NCI-H748 treated with DMSO at 0.1 percent for 48 hours (cell line): Measurements from ENCODE around the gene FYCO1.

Experiments used
- DNase-seq: peaks from one replicate; lab custom pipeline; 2025; lab: John Stamatoyannopoulos, UW

FYCO1 gene

DNA sequence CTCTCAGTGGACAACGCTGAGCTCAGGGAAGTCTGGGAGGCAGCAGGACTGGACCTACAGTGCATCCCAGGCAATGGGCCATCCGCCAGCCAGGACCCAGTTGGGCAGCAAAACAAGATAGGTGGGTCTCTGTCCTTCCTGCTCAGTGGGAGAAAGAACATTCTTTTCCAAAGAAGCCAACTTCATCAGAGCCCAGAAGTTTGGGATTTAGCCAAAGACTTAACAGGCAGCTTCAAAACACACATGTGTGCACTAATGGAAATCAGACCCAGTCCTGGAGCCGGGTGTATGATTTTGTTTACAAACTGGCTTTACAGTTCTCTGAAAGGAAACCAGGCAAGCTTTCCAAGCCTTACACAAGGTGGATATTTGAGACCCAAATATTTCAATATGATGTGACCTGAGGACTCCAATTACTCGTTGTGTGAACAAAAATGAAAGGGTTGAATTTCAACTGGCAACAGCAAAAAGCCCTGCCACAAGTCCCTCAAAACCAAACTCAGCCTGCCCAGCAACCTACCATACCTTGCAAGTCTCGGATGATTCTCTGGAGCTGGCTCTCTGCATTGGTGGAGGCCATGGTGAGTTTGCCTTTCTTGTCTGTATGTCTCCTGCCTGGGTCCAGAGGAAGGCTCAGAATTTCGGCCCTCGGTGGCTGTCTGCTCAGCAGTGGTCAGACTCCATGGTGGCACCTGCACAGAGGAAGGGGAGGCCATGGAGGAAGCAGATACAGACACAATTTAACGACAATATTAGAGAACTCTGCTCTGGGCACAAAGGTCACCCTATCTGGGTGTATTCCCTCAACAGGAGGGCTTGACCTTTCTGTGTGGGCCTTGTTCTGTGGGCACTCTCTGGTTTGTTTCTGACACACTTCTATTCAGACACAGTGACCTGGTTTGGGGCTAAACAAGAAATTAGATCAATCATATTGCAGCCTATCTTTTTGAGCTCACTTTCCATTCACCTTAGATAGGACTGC is 11.0 kb downstream of the FYCO1 start:
- DNase-seq, result no peak

DNA sequence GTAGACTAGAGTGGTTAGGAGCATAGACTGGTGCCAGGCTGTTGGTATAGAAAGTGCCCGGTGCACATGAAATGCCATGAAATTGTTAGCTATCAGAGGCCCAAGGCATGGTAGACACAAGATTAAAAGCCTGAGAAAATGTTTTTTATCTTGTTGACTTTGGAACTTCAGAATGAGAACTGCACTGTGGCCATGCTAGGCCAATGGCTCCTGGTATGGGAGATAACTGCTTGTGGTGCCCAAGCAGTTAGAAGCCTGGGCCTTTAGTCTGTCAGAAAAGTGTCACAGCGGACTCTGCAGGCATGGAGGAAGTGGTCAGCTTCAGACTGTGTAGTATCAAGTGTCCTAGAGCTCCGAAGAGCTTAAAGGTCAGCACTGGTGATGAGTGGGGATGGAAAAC is 11.9 kb downstream of the FYCO1 start:
- DNase-seq, result no peak

DNA sequence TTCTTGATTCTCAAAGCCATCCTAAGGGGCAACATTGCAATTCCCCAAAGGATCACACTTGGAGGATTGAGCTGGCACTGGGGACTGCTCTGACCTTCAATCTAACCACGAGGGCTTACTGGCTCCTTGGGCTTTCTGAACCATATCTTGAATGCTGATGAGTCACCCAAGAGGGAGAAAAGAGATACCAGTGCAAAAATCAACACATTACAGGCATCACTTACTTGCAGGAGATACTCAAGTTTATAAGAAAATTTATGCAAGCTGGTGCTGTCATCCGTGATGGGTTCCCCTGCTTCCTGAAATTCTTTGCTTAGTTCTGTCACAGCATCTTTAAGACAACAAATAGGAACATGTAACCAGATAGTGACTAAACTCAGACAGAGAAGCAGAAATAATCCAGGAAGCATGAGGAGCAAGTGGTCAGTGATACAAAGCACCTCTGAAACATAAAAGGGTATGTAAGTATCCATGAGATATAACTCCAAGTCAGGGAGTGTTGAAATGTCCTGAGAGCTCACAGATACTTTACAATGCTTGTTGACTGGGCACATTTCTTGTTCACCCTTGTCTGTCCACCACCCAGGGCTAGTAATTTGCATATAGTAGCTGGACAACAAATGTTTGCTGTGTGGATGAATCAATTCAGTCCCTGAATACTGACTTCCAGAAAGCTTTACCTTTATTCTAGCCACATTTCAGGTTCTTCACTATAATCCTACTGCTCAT is 14.1 kb downstream of the FYCO1 start:
- no peak for DNase-seq

DNA sequence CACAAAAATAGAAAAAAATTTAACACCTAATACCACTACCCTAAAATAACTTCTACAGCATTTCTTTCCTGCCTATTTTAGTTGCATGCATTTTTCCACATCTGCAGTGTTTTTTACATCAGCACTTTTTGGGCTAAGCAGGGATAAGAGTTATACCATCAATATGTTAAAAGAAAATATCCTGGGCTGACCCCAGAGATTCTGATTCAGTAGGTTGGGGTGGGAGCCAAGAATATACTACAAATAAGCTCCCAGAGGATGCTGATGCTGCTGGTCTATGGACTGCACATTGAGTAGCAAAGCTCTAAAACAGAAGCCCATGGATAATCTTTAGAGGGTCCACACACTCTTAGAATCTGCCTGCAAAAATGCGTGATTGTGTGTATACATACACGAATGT is 14.8 kb downstream of the FYCO1 start:
- no peak for DNase-seq

DNA sequence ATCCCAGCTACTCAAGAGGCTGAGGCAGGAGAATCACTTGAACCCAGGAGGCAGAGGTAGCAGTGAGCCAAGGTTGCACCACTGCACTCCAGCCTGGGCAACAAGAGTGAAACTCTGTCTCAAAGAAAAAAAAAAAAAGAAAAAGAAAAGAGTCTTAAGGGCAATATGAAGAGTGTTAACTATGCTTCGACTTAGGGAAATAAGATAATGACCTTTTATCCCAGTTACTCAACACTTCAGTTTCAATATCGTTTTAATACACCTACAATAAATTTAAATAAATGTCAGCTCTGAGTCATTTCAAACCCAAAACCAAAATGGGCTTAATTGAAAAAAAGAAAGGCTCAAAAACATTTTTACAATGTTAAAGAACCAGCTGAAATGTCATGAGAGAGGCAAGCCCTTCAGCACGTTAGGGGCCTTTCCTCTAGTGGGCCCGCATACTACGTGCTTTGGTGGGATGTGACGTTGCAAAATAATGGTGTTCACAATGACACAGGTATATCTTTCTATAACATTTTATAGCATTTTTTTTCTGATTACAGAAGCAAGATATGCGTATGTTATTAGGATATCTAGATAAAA is 15.3 kb downstream of the FYCO1 start:
- no peak for DNase-seq

DNA sequence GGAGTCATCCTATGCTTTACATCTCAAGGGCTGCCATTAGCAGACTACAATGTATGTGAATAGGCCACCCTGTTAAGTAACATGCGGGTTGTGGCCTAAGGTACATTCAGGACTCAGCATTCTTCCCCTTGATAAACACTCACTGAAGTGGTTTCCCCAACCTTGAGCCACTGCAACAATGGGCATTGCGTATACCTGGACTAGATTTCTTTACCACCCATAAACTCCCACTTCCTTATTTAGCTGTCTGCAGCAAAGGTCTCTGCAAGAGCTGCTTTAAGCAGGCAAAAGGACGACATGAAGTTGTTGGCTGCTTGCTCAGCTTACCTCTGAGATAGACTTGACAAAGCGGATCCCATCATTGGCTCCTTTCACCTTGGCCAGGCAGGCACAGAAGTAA is 16.2 kb downstream of the FYCO1 start:
- DNase-seq, result no peak

DNA sequence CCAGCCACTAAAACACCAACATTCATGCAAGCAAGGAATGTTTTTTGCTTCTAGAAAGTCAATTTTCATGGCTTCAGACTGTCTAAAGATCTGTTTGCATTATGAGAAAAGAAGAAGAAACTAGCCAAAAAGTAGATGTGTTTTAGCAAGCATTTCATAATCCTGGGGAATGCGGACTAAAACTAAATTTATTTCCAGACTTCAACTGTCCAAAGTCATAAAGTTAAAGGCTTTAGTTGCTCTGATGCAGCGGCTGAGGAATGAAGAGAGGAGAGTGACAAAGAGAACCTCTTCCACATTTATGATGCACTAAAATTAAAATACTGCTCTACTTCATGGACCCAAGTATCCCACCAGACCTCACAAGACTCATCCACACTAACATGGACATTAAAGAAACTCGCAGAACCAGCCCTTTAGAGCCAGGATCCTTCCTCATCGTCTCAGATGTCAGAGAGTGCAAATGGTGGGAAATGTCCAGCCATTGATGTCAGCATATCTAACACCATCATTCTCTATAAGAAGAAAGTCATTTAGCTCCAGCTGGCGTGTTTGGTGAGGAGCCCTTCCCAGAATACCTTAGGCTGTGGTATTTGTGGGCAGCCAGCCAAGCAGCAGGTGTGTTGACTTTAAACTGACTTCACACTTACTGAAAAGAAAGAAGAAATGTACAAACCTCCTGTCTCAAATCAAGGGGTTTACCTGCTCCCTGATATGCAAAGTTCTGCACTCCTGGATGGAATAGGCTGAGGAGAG is 17.4 kb downstream of the FYCO1 start:
- no peak for DNase-seq

DNA sequence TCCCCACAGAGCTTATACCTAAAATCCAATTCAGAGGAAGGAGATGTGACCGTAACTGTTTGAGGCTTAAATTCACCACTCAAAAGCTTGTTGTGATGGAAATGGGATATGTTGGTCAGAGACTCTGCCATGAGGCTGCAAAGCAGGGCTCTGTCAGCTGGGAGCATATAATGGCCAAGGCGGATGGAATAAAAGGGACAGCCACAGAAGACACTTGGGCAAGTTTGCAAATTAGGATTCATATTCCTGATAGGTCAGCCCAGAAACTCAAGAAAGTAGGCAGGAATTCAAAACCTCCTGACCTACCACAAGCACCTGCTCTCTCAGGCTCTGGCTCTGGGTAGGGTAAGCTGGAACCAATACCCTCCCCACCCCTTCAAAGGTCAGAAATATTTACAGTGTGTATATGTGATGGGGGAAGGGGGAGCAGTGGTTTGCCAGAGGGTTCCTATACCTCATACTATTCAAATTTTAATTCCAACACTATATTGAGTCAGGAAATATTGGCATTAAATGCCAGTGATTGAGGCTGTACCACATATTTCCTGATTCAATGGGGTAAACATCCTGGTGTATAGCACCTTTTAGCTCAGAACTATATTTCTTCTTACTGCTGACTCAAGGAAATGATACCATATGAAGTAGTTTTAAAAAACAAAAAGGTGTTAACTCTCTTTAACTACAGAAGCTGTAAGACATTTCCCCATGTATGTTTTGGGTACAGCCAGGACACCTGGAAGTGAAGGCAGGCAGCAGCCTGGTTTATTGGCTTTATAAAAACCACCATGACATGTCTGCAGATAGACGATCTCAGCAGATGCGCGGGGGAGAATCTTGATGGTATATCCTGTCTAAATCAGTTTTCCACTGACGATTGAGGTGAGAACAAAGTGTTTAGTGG is 19.2 kb downstream of the FYCO1 start:
- no peak for DNase-seq

DNA sequence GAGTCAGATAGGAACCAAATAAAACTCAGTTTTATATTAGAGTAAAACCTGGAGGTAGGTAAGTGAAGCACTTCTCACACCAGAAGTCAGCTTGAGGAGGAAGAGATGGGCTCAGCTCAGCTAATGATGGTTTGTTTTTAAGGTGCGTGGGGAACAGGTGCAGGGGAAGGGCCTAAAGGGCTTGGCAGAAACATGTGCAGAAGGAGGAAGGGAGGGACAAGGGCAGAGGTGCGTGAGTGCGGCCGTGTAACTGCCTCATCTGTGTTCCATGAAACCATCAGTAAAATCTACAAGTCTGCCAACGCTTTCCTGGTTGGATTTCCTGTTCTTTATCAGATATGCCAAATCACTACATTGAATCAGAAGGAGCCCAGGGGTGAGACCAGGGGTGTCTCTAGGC is 19.9 kb downstream of the FYCO1 start:
- no peak for DNase-seq

DNA sequence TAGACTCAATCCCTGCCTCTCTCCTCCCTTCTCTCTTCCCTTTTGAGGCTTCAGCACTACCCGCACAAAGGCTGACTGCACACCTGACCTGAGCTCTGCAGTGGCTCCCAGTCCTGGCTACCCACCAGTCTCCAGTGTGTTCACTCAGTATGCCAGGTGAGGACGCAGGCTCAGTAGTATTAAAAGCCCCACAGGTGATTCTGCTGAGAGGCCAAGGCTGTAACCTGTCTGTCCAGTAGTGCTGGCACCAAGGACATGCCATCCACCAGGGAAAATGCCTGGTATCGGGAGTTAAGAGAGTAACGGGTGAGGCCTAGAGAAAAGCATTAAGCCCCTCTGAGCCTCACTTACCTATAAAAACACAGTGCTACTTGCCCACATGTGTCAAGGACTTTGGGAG is 20.9 kb downstream of the FYCO1 start:
- no peak for DNase-seq

DNA sequence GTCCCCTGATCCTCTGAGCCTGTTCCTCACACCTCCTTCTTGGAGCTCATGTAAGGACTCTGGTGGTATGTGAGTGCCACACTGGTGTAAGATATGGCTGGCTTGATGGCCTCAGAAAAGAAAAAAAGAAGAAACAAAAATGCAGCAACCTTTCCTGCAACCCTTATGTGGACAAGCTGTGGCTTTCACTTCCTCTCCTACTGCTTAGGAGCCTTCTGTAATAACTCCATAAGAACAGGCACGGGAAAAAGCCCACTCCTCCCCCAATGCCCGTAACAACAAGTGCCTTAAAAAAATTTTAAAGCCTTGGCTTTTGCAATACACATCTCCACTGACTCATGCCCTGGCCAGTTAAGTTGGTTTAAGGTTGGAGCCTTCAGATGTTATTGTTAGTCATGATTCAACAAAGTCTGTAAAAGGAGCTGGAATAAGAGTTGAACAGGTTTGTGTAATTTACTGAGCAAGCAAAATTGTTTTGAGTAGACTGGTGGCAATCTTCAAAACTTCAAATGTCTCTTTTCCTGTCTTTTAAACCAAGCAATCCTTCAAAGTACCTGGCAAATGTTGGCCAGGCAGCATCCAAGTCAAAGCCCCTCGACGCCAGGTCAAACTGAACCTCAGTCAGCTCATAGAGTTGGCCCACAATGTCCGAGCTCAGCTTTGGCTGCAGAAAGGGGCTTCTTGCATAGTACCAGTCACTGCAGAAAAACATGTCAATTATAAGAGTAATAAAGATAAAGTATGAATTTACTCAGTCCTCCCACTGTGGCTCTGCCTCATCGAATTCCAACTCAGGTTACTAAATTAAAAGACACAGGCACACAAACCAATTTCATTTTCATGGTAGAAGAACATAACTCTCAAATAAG is 22.9 kb downstream of the FYCO1 start:
- DNase-seq, result no peak

DNA sequence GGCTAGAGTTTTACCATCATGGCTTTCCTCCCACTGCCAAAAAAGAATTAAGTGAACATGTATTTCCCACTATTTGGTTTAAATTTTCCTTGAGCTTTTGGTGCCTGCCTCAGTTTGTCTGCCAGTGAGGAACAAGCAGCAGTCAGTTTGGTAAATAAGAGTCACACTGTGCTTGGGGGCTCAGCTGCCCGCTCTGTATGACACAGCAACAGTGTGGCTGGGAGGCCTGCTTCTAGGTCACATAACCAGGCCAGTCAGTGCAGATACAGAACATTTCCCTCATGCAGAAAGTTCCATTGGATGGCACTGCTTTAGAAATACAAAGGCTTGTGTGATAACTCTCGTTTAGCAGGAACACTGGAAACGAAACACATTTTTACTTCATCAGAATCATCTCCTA is 25.7 kb downstream of the FYCO1 start:
- DNase-seq, result no peak

DNA sequence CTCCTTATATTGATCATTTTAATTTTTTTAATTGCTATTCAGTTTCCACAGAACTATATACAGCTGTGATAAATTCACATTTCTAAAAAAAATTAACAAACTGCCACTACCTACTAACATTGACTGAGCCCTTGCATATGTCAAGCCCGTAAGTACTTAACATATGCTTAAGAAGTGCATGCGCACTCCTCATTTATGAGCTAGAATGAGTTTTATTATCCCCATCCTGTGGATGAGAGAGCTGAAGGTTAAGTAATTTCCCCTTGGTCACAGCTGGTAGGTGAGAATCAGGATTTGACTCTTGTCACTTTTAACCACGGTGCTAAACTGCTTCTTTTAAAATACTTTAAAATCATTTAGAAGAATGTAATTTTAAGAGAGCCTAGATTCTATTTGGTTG is 26.5 kb downstream of the FYCO1 start:
- no peak for DNase-seq

DNA sequence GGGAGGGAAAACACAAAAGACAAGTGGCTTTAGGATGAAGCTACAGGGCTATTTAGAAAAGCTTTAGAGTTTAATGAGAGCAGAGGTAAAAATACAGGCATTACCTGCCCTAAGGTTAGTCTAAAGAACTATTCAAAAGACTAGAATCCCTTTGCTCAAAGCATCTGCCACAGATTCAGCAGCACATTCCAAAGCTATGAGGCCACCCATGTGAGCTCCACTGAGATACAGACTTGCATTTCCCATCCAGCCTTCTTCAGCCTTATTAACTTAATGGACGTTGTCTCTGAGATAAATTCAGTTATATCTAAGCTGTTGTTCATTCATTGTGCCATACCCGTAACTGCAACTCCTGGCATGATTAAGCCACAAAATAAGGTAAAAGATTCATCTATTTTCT is 26.9 kb downstream of the FYCO1 start:
- DNase-seq, result no peak

DNA sequence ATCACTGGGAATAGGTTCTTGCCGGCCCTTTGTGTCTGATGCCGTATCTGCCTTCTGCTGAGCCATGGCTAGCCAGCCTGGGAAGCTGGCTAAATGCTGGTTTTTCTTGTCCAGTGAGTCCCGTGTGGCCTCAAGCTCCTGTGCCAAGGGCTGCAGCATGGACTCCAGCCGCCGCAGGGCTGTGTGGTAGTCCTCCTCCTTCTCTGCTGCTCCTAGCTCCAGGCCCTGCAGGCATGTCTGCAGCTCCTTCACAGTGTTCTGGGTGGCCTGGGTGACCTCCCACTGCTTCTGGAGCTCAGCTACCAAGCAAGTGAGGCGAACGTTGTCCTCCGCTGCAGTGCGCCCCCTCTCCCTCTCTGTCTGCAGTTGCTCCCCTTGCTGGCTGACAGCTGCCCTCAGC is 27.5 kb downstream of the FYCO1 start:
- no peak for DNase-seq

DNA sequence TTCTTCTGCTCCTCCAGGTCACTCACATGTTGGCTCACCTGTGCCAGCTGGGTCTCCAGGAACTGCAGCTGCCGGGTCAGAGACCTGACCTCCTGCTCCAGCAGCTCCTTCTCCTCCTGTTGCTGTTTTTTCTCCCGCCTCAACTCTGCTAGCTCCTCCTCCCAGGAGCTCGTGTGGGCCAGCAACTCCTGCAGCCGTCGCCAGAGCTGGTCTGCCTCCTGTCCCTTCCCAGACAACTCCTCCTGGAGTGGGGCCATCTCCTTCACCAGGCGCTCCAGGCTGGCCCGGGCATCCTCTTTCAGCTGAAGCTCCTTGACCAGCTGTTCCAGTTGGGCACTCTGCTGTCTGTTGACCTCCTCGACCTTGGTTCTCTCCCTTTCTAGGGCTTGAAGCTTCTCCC is 27.9 kb downstream of the FYCO1 start:
- DNase-seq, result no peak

DNA sequence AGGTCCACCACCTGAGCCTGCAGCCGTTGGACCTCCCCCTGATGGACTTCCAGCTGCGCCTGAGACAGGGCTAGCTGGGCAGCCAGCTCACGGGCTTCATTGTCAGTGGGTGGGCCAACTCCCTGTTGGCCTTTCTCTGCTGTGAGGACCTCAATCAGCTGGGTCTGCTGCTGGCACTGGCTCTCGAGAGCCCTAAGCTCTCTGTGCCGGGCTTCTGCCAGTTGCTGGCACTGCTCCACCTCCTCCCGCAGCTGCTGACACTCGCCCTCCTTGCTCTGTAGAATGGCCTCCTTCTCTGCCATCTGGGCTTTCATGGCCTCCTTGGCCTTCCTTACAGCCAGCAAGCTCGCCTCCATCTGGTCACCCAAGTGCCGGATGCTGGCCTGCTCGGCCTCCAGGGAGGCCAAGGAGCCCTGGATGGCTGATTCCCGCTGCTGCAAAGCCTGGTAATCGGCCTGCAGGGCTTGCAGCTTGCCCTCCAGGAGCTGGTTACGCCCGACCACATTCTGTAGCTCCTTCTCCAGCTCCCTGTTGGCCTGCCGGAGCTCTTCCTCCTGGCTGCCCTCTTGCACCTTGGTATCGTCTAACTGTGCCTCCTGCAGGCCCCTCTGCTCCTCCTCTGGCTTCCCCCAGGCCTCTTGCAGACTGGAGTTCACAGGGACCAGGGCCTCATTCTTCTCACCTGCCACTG is 28.5 kb downstream of the FYCO1 start:
- no peak for DNase-seq

DNA sequence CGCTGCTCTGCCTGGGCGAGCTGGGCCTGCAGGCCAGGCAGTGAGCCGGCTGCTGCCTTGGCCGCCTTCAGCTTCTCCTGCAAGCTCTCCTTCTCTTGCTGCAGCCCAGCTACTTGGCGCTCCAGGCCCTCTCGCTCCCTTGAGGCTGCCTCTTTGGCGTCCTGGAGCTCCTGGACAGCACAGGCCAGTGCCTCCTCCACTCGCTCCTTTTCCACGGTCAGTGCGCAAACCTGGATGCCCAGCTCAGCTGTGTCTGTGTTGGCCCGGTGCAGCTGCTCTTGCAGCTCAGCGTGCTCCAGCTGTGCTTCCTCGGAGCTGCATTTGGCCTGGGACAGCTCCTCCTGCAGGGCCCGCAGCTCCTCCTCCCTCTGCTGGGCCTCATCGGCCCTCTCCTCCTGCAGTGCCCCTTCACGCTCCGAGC is 29.2 kb downstream of the FYCO1 start:
- DNase-seq, result no peak

DNA sequence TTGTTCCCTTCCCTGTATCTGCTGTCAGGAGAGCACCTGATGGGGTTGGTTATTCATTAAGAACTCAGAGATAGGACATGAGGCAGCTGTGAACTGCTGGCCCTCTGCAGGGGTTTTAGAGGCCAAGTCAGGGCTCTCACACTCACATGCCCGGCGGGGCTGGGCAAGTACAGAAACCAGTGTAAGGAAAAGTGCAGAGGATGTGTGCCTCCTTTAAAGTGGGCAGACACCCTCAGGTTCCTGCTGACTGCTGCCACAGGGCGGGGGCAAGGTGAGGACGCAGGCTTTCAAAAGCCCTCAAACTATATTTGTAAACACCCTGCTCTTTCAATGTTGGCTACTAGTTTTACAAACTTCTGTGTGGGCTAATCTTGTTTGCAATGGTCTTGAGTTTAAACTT is 30.0 kb downstream of the FYCO1 start:
- no peak for DNase-seq

DNA sequence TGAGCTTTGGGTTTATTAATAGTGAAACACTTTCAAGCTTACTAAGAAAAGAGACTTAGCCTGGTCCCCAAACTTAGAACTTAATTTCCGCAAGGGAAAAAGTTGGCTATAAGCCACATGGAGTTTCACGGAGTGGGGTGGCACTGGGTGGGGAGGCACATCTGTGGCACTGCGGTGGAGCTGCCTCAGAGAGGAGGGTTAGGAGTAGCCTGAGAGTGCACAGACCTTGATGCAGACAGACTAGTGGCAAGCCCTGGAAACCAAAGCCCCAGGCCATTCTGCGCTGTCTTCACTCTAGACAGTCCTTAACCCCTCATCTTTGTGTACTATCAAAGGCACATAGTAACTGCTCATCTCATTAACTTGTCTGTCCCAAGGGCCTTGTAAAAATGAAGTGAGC is 30.4 kb downstream of the FYCO1 start:
- no peak for DNase-seq
